ENCODE results near the gene NHS.

DNA sequence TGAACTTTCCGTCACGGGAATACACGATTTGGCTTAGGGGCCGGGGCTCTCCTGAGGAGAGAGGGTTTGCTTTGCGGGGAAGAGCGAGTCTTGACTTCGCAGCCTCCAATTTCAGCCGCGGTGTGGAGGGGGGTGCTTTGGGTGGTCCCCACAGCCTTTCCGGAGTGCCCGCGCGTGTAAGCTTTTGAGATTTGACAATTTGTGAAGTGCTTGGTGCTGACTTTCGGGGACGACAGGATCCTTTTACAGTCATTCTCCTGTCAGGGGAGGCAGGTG is 362.6 kb downstream of the NHS start:
- TF ChIP-seq ZFP36 (IDR thresholded peaks at IDR 0.05; ENCODE audit: borderline replicate concordance, low read depth, low read length, partially characterized antibody), result no peak
- no peak for TF ChIP-seq TAF15 (IDR thresholded peaks at IDR 0.05; ENCODE audit: low read depth, low read length, poor library complexity, severe bottlenecking)
- TF ChIP-seq XRCC5 (optimal IDR thresholded peaks at IDR 0.05; ENCODE audit: low read length), result no peak
